Measurements from ENCODE around the gene VILL. TPM values are rescaled to one million over a fixed set of nuclear protein-coding genes. Genes with fewer than 3 reads are reported as not detected.

Gene VILL
- total RNA-seq, 1 experiment from 2014 or later = 1.2 TPM

DNA sequence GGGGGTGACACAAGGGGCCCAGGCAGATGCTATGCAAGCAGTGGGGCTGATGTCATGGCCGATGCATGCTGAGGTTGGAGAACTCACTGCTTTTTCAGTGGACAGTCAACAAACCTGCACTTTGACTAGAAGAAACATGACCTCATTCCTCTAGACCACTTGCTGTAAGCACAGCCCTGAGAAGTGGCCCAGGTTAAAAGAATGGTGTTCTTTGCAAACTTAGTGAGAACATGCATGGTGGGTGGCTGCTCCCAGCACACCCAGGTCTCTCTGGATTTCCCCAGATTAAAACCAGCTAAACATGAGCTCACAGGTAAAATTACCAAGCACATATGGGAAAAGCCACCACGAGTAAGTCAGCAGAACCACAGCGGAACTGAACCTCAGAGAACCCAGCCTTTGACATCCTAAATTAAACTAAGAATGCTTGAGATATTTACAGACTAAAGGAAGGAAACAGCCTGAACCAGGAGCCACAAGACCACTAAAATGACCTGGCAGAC is 64.0 kb downstream of the VILL start:
- no peak overlapping the region for H3K4me2 ChIP-seq (ENCODE audit: low read length)
- no peaks in the 10 kb centered on the region for H3K79me2 ChIP-seq (ENCODE audit: insufficient read depth, low read length)
- H3K27me3 ChIP-seq (ENCODE audit: insufficient read depth, low read length) = no peaks in the 10 kb centered on the region
- H3K9me2 ChIP-seq (ENCODE audit: insufficient read depth) = no peaks in the 10 kb centered on the region
- ChIA-PET POLR2A (no interaction called here), CTCF (no interaction called here), RAD21 (ENCODE audit: low non-redundant PET in 1 of 2, low total read pairs in 2 of 2, uncharacterized antibody in 2 of 2, unreplicated experiment in 2 of 2) (no interaction called here)
- BruUV-seq (replicated peaks) = no TSS peak
- intact Hi-C loops (cut with micrococcal nuclease) = no loop called here
- no peaks in the 10 kb centered on the region for H3K4me1 ChIP-seq (ENCODE audit: control insufficient read depth in 1 of 2, insufficient read depth in 2 of 2, low read length in 2 of 2)
- H3K27ac ChIP-seq (ENCODE audit: low read depth, low read length) = no peak overlapping the region
- H2AFZ ChIP-seq (ENCODE audit: low read depth, low read length, poor library complexity, severe bottlenecking) = no peak overlapping the region
- H3K36me3 ChIP-seq (ENCODE audit: control insufficient read depth in 1 of 2, insufficient read depth in 2 of 2, low read length in 2 of 2) = no peaks in the 10 kb centered on the region
- no peak overlapping the region for H3K4me3 ChIP-seq (replicated peaks in 1 of 2; ENCODE audit: low read depth in 1 of 2, low read length in 2 of 2)
- ATAC-seq (no peak), DNase-seq (ENCODE audit: low read depth, low spot score) (no peak)
- TF ChIP-seq SIN3A (IDR thresholded peaks at IDR 0.05; ENCODE audit: low read depth) (no peak), SRF (IDR thresholded peaks at IDR 0.05; ENCODE audit: low read depth) (no peak), ELF1 (IDR thresholded peaks at IDR 0.05; ENCODE audit: borderline replicate concordance, low read depth) (no peak), FOSL1 (IDR thresholded peaks at IDR 0.05; ENCODE audit: low read depth) (no peak), ZFX (IDR thresholded peaks at IDR 0.05) (no peak), ZNF274 (IDR thresholded peaks at IDR 0.05; ENCODE audit: low read depth, low read length) (no peak), JUND (IDR thresholded peaks at IDR 0.05) (no peak), POLR2AphosphoS5 (IDR thresholded peaks at IDR 0.05; ENCODE audit: low read depth, low read length) (no peak), POLR2A (IDR thresholded peaks at IDR 0.05; ENCODE audit: borderline replicate concordance, extremely low read depth, insufficient read depth, insufficient read length) (no peak), TCF7L2 (IDR thresholded peaks at IDR 0.05; ENCODE audit: borderline replicate concordance, extremely low read depth, insufficient read depth, insufficient read length) (no peak), RAD21 (IDR thresholded peaks at IDR 0.05; ENCODE audit: low read depth) (no peak), CBX3 (IDR thresholded peaks at IDR 0.05; ENCODE audit: low read depth) (no peak), YY1 (IDR thresholded peaks at IDR 0.05; ENCODE audit: extremely low read depth, insufficient replicate concordance, low read depth, low read length) (no peak), CEBPB (IDR thresholded peaks at IDR 0.05; ENCODE audit: low read depth) (no peak)
- TF ChIP-seq, protein P1, sequence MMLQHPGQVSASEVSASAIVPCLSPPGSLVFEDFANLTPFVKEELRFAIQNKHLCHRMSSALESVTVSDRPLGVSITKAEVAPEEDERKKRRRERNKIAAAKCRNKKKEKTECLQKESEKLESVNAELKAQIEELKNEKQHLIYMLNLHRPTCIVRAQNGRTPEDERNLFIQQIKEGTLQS (IDR thresholded peaks at IDR 0.05) = no peak
- TF ChIP-seq, protein P2, sequence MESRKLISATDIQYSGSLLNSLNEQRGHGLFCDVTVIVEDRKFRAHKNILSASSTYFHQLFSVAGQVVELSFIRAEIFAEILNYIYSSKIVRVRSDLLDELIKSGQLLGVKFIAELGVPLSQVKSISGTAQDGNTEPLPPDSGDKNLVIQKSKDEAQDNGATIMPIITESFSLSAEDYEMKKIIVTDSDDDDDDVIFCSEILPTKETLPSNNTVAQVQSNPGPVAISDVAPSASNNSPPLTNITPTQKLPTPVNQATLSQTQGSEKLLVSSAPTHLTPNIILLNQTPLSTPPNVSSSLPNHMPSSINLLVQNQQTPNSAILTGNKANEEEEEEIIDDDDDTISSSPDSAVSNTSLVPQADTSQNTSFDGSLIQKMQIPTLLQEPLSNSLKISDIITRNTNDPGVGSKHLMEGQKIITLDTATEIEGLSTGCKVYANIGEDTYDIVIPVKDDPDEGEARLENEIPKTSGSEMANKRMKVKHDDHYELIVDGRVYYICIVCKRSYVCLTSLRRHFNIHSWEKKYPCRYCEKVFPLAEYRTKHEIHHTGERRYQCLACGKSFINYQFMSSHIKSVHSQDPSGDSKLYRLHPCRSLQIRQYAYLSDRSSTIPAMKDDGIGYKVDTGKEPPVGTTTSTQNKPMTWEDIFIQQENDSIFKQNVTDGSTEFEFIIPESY (IDR thresholded peaks at IDR 0.05; ENCODE audit: extremely low read depth, insufficient replicate concordance, low read length) = no peak
- TF ChIP-seq, protein P3, sequence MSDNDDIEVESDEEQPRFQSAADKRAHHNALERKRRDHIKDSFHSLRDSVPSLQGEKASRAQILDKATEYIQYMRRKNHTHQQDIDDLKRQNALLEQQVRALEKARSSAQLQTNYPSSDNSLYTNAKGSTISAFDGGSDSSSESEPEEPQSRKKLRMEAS (IDR thresholded peaks at IDR 0.05) = no peak
- no peaks in the 10 kb centered on the region for H3K9me3 ChIP-seq (ENCODE audit: control insufficient read depth in 1 of 2, insufficient read depth in 1 of 2, low read depth in 1 of 2, low read length in 2 of 2)
- H4K20me1 ChIP-seq (ENCODE audit: insufficient read depth) = no peaks in the 10 kb centered on the region
- H3K9ac ChIP-seq (ENCODE audit: low read length) = no peak overlapping the region

Small RNA genes lying within 50 kb of the gene (microRNA-seq; reads per million reads assigned to microRNA genes)
- gene MIR26A1 (ENCODE audit: borderline number of aligned reads) = 7.3 reads per million, percentile 20 among the genes with 10 or more reads in this experiment

Other genes with a start within 250 kb of the VILL start
- gene CTDSPL, start 128.9 kb upstream of the VILL start, total RNA-seq (2021; ENCODE audit: unreplicated experiment) = 34.4 TPM
- 15.9 TPM for gene PLCD1, start 38.9 kb downstream of the VILL start, total RNA-seq (2021; ENCODE audit: unreplicated experiment)
- gene DLEC1, start 48.4 kb downstream of the VILL start, total RNA-seq (2021; ENCODE audit: unreplicated experiment) = 0.61 TPM
- 49.0 TPM for gene ACAA1, start 146.3 kb downstream of the VILL start, total RNA-seq (2021; ENCODE audit: unreplicated experiment)
- gene MYD88, start 147.9 kb downstream of the VILL start, total RNA-seq (2021; ENCODE audit: unreplicated experiment) = 14.8 TPM
- 35.1 TPM for gene OXSR1, start 174.8 kb downstream of the VILL start, total RNA-seq (2021; ENCODE audit: unreplicated experiment)